ENCODE measurements around the gene C2orf68. TPM values are rescaled to one million over a fixed set of nuclear protein-coding genes. Genes with fewer than 3 reads are reported as not detected.

Gene C2orf68
- total and polyA plus RNA-seq, 10 donors, result 16.0 to 45.2 (median 29.2) TPM

DNA sequence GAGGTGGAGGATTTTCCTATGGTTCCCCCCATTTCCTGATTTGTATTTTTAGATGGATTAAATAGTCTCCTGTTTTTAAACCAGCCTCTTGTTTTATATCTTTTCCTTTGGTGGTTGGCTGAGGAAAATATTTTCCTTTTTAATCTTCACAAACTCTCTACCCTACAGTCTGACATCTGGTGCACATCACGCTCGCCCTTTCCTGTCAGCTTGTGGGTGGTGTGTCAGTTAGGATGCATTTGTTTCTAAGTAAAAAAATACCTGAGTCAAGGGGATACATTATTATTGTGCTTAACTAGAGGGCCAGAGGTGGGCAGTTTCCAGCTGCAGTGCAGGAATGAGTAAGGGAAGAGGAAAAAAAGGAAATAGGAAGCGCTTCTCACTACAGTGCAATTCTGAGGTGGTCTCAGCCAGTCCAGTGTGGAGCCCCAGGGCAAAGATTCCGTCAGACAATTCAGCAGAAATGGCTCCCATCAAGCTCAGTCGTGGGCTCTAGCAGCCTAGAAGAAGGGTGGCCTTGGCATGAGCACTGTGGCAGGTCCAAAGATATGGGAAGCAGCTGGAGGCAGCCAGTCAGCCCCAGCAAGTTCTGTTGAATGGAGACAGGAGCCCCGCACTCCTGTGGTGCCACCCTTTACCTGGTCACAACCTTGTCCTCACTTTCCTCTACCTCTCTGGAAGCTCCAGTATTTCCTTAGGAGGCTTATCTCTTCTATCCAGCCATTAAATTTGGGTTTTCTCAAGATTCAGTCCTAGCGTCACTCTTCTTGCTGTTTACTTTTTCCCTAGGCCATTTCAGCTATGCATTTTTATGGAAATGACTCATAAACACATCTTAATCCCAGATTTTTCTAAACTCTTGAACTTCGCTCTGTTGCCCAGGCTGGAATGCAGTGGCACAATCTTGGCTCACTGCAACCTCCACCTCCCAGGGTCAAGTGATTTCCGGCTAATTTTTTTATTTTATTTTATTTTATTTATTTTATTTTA lies 37.6 kb upstream of the C2orf68 start:
- Histone ChIP-seq H3K27me3 (replicated peaks in 1 of 7) (no peaks in the 10 kb centered on the region), H3K27ac (no peak overlapping the region), H3K36me3 (peaks cover 3 to 100% (median 82%) of the 10 kb centered on the region in 6 donors), H3K4me3 (no peak overlapping the region), H3K4me1 (peaks cover 0 to 25% (median 12%) of the 10 kb centered on the region in 6 donors), H3K9me3 (no peaks in the 10 kb centered on the region)
- TF ChIP-seq, protein P1, sequence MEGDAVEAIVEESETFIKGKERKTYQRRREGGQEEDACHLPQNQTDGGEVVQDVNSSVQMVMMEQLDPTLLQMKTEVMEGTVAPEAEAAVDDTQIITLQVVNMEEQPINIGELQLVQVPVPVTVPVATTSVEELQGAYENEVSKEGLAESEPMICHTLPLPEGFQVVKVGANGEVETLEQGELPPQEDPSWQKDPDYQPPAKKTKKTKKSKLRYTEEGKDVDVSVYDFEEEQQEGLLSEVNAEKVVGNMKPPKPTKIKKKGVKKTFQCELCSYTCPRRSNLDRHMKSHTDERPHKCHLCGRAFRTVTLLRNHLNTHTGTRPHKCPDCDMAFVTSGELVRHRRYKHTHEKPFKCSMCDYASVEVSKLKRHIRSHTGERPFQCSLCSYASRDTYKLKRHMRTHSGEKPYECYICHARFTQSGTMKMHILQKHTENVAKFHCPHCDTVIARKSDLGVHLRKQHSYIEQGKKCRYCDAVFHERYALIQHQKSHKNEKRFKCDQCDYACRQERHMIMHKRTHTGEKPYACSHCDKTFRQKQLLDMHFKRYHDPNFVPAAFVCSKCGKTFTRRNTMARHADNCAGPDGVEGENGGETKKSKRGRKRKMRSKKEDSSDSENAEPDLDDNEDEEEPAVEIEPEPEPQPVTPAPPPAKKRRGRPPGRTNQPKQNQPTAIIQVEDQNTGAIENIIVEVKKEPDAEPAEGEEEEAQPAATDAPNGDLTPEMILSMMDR (IDR thresholded peaks at IDR 0.05 in 8 of 11, conservative IDR thresholded peaks at IDR 0.05 in 3 of 11), result no peak
- TF ChIP-seq POLR2AphosphoS5 (IDR thresholded peaks at IDR 0.05), result no peak
- no peak for TF ChIP-seq POLR2A (IDR thresholded peaks at IDR 0.05)
- no peak for DNase-seq
- WGBS, 5 donors, result 87 to 94% (median 91%) methylated on average over 9 of the region's 9 CpGs
- intact Hi-C loops (cut with DNase I; ENCODE audit: low total_unique reads), result no loop called here

DNA sequence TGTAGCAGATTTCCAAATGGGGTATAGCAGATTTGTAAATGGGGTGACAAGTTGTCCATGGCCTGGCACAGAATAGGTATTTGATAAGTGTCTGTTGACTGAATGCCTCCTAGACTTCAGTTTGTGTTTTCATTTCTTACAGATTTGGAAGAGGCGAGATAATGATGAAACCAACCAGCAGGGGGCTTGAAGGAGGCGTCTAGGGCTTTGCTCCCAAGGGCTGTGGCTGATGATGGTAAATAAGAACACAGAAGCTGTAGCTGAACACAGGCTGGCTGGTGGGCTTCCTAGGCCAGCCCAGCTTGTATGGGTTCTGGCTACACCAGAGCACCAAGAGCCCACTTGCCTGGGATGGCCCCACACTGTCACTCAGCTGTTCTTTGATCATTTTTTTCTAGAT lies 36.8 kb upstream of the C2orf68 start:
- Histone ChIP-seq H3K9me3 (no peaks in the 10 kb centered on the region), H3K27me3 (replicated peaks in 1 of 7) (no peaks in the 10 kb centered on the region), H3K27ac (peak overlapping the region in 1 of 8 donors; percentile 13), H3K4me1 (peaks cover 0 to 25% (median 12%) of the 10 kb centered on the region in 6 donors), H3K4me3 (no peak overlapping the region), H3K36me3 (peaks cover 6 to 100% (median 90%) of the 10 kb centered on the region in 6 donors)
- intact Hi-C loops (cut with DNase I; ENCODE audit: low total_unique reads), result no loop called here
- WGBS, 5 donors, result 53 to 65% (median 60%) methylated on average over 2 of the region's 2 CpGs
- no peak for DNase-seq
- TF ChIP-seq, protein P1 (IDR thresholded peaks at IDR 0.05 in 8 of 11, conservative IDR thresholded peaks at IDR 0.05 in 3 of 11), result peak in 4 of 11 experiments; percentile 12 to 26 (median 16)
- no peak for TF ChIP-seq POLR2A (IDR thresholded peaks at IDR 0.05)

- 66 to 77% (median 68%) methylated on average over 10 of the region's 10 CpGs for WGBS, 5 donors
- peaks cover 0 to 25% (median 12%) of the 10 kb centered on the region in 6 donors for H3K4me1 ChIP-seq
- intact Hi-C loops (cut with DNase I; ENCODE audit: low total_unique reads), result no loop called here
- H3K27ac ChIP-seq, result peak overlapping the region in 3 of 8 donors; percentile 13 to 25 (median 13)
- H3K4me3 ChIP-seq, result no peak overlapping the region
- peaks cover 8 to 100% (median 96%) of the 10 kb centered on the region in 6 donors for H3K36me3 ChIP-seq
- no peaks in the 10 kb centered on the region for H3K9me3 ChIP-seq
- H3K27me3 ChIP-seq (replicated peaks in 1 of 7), result no peaks in the 10 kb centered on the region
- TF ChIP-seq POLR2AphosphoS5 (IDR thresholded peaks at IDR 0.05), result no peak
- TF ChIP-seq POLR2A (IDR thresholded peaks at IDR 0.05), result no peak
- TF ChIP-seq, protein P1 (IDR thresholded peaks at IDR 0.05 in 8 of 11, conservative IDR thresholded peaks at IDR 0.05 in 3 of 11), result no peak
- no peak for DNase-seq
Observed at GRCh38 chr2:85647823-85648526, 36.1 kb upstream of the C2orf68 start.
